ENCODE measurements around the gene GOLGA6A. TPM values are rescaled to one million over a fixed set of nuclear protein-coding genes. Genes with fewer than 3 reads are reported as not detected.
"Not testable (repeated sequence)": the region's sequence is repeated elsewhere in the genome, so short reads cannot be mapped to it uniquely, and the experiment has no call there.

Gene GOLGA6A
- total and polyA plus RNA-seq, 7 donors: 0.08 to 1.1 (median 0.16) TPM; not detected in 4

- 91 to 94% (median 92%) methylated on average over 6 of the region's 6 CpGs for WGBS, 3 donors
- ATAC-seq (no peak), DNase-seq (no peak)
- no peak overlapping the region for H3K27ac ChIP-seq
- TF ChIP-seq CTCF (IDR thresholded peaks at IDR 0.05): no peak
- no peaks in the 10 kb centered on the region for H3K27me3 ChIP-seq (ENCODE audit: insufficient read depth in 3 of 3, low read length in 2 of 3)
- intact Hi-C loops (cut with DNase I): loop anchor here in 1 of 2 donors (5.0 kb wide), 1 partner anchor 245 kb away; no protein-coding TSS in a partner anchor
- H3K4me3 ChIP-seq: no peak overlapping the region
- no peaks in the 10 kb centered on the region for H3K36me3 ChIP-seq (ENCODE audit: insufficient read depth in 1 of 2, low read depth in 1 of 2)
- no peaks in the 10 kb centered on the region for H3K9me3 ChIP-seq
- H3K4me1 ChIP-seq: no peaks in the 10 kb centered on the region
Observed at GRCh38 chr15:74062236-74062635, 20.1 kb downstream of the GOLGA6A start.

- ATAC-seq (no peak), DNase-seq (no peak)
- TF ChIP-seq CTCF (IDR thresholded peaks at IDR 0.05): no peak
- Histone ChIP-seq H3K4me3 (no peak overlapping the region), H3K9me3 (no peaks in the 10 kb centered on the region), H3K36me3 (ENCODE audit: insufficient read depth in 1 of 2, low read depth in 1 of 2) (no peaks in the 10 kb centered on the region), H3K27ac (no peak overlapping the region), H3K27me3 (ENCODE audit: insufficient read depth in 3 of 3, low read length in 2 of 3) (no peaks in the 10 kb centered on the region), H3K4me1 (no peaks in the 10 kb centered on the region)
- intact Hi-C loops (cut with DNase I): loop anchor here in 1 of 2 donors (5.0 kb wide), 1 partner anchor 247 kb away; no protein-coding TSS in a partner anchor
- WGBS, 3 donors: 75 to 82% (median 80%) methylated on average over 6 of the region's 6 CpGs
Observed at GRCh38 chr15:74060251-74060650, 22.1 kb downstream of the GOLGA6A start.

- H3K4me1 ChIP-seq; intact Hi-C loops (cut with DNase I); H3K27me3 ChIP-seq (ENCODE audit: insufficient read depth in 3 of 3, low read length in 2 of 3); H3K9me3 ChIP-seq; ATAC-seq; H3K4me3 ChIP-seq; DNase-seq; H3K27ac ChIP-seq; H3K36me3 ChIP-seq (ENCODE audit: insufficient read depth in 1 of 2, low read depth in 1 of 2): not testable (repeated sequence)
- WGBS, 3 donors: 79 to 89% (median 87%) methylated on average over 6 of the region's 6 CpGs
Observed at GRCh38 chr15:74059050-74059833, 23.1 kb downstream of the GOLGA6A start.

- H3K27me3 ChIP-seq (ENCODE audit: insufficient read depth in 3 of 3, low read length in 2 of 3); H3K36me3 ChIP-seq (ENCODE audit: insufficient read depth in 1 of 2, low read depth in 1 of 2); H3K9me3 ChIP-seq; DNase-seq; H3K4me3 ChIP-seq; H3K4me1 ChIP-seq; ATAC-seq; intact Hi-C loops (cut with DNase I); H3K27ac ChIP-seq: not testable (repeated sequence)
- WGBS, 3 donors: 91 to 96% (median 96%) methylated on average over 5 of the region's 5 CpGs
Observed at GRCh38 chr15:74056330-74056729, 26.0 kb downstream of the GOLGA6A start.

- H3K4me1 ChIP-seq: peaks cover 5% of the 10 kb centered on the region
- no peaks in the 10 kb centered on the region for H3K9me3 ChIP-seq
- intact Hi-C loops (cut with DNase I): no loop called here
- TF ChIP-seq CTCF (IDR thresholded peaks at IDR 0.05): no peak
- H3K4me3 ChIP-seq: no peak overlapping the region
- no peak overlapping the region for H3K27ac ChIP-seq
- DNase-seq: no peak
- ATAC-seq: no peak
- no peaks in the 10 kb centered on the region for H3K27me3 ChIP-seq (ENCODE audit: insufficient read depth in 3 of 3, low read length in 2 of 3)
- H3K36me3 ChIP-seq (ENCODE audit: insufficient read depth in 1 of 2, low read depth in 1 of 2): no peaks in the 10 kb centered on the region
- WGBS, 3 donors: 89 to 93% (median 90%) methylated on average over 2 of the region's 2 CpGs
Observed at GRCh38 chr15:74055804-74056203, 26.5 kb downstream of the GOLGA6A start.

Measured in psoas muscle (tissue), 8 donors.